ENCODE measurements around the gene PCLO.

Gene PCLO

DNA sequence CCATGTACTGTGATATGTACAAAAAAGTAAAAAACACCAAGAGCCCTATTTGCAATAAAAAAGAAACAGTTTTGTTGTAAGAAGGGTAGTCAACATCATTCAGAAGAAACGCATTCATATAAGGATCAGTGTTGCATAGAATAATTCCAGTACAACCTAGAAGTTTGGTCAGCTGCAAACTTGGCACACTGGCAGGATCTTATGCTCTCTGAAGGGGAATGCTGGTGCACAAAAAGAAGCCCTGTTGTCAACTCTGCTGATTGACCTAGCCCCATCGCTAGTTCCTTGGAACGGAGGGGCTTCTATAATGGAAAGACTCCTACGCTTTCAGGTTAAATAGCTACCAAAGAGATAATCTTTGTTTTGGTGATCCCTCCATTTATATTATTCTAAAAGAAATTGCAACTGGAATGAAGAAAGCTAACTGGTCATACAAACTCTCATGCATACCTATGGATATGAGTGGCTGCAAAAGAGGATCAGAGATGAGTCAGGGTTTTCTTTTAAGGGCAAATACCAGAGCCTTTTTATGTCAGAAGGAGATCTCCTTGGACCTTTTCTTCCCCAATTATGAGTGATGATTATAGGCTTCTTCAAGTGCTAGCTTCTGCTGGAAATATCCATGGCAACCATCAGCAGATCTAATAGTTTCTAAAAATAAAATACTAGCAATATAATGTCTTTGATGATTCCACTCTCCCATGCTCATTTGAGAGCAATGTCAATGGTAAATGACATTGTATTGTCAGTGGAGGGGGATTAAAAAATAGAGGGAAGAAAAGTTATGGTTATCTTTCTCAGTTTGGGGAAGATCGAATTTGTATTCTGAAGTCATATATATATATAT, 406.8 kb downstream of the PCLO start:
- no peaks in the 10 kb centered on the region for H3K27me3 ChIP-seq
- H3K9me3 ChIP-seq = no peaks in the 10 kb centered on the region
- DNase-seq = no peak
- TF ChIP-seq, protein P1, sequence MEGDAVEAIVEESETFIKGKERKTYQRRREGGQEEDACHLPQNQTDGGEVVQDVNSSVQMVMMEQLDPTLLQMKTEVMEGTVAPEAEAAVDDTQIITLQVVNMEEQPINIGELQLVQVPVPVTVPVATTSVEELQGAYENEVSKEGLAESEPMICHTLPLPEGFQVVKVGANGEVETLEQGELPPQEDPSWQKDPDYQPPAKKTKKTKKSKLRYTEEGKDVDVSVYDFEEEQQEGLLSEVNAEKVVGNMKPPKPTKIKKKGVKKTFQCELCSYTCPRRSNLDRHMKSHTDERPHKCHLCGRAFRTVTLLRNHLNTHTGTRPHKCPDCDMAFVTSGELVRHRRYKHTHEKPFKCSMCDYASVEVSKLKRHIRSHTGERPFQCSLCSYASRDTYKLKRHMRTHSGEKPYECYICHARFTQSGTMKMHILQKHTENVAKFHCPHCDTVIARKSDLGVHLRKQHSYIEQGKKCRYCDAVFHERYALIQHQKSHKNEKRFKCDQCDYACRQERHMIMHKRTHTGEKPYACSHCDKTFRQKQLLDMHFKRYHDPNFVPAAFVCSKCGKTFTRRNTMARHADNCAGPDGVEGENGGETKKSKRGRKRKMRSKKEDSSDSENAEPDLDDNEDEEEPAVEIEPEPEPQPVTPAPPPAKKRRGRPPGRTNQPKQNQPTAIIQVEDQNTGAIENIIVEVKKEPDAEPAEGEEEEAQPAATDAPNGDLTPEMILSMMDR (IDR thresholded peaks at IDR 0.05; ENCODE audit: low read depth, low read length) = no peak
- H3K4me1 ChIP-seq = no peaks in the 10 kb centered on the region; the same call in 1 of the 2 replicates
- H3K36me3 ChIP-seq = no peaks in the 10 kb centered on the region
- no peak overlapping the region for H3K4me3 ChIP-seq (ENCODE audit: low read depth, low read length)

DNA sequence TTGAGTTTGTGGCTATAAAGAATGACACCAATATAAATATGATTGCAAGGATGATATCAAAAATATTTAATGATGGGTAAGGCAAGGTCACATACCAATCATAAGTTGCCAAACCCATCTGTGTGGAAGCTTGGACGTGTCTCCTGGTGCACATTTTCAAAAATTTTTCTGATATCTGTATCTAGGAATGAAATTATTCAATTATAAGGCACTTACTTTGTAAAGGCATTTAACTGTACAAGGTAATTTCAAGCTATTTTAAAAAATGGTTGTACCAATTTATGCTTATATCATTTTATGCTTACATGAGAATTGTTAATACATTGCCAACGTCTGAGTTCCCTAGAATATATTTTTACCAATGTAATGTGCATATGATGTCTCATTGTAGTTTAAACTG, 412.7 kb downstream of the PCLO start:
- DNase-seq = no peak
- TF ChIP-seq, protein P1 (IDR thresholded peaks at IDR 0.05; ENCODE audit: low read depth, low read length) = no peak
- H3K4me1 ChIP-seq = no peaks in the 10 kb centered on the region
- no peaks in the 10 kb centered on the region for H3K27me3 ChIP-seq
- no peaks in the 10 kb centered on the region for H3K9me3 ChIP-seq
- H3K4me3 ChIP-seq (ENCODE audit: low read depth, low read length) = no peak overlapping the region
- no peaks in the 10 kb centered on the region for H3K36me3 ChIP-seq

GRCh38 chr7:82745820-82746219, 416.9 kb downstream of the PCLO start:
- TF ChIP-seq, protein P1 (IDR thresholded peaks at IDR 0.05; ENCODE audit: low read depth, low read length) = no peak
- no peak for DNase-seq
- Histone ChIP-seq H3K9me3 (no peaks in the 10 kb centered on the region), H3K27me3 (no peaks in the 10 kb centered on the region), H3K4me1 (no peaks in the 10 kb centered on the region), H3K36me3 (no peaks in the 10 kb centered on the region), H3K4me3 (ENCODE audit: low read depth, low read length) (no peak overlapping the region)

GRCh38 chr7:82745117-82745516, 417.6 kb downstream of the PCLO start:
- Histone ChIP-seq H3K4me1 (no peaks in the 10 kb centered on the region), H3K9me3 (no peaks in the 10 kb centered on the region), H3K27me3 (no peaks in the 10 kb centered on the region), H3K36me3 (no peaks in the 10 kb centered on the region), H3K4me3 (ENCODE audit: low read depth, low read length) (no peak overlapping the region)
- no peak for DNase-seq
- TF ChIP-seq, protein P1 (IDR thresholded peaks at IDR 0.05; ENCODE audit: low read depth, low read length) = no peak

DNA sequence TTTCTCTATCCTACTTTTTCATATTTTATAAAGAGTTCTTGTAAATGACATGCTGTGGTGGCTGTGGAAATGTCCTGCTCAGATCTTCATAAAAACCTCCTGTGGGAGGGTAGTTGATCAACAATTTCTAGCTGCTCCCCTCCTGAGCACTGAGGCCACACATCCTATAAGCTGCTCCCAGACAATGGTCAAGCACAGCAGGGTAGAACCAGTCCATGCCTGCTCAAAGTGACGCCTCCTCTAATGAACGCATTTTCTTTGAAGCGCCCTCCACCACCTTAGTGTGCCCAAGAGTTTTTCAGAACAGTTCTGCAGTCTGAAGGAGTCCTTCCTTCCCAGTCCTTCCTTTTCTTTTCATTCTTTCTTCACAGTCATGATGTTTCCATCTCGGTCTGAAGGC, 420.5 kb downstream of the PCLO start:
- TF ChIP-seq, protein P1 (IDR thresholded peaks at IDR 0.05; ENCODE audit: low read depth, low read length) = no peak

DNA sequence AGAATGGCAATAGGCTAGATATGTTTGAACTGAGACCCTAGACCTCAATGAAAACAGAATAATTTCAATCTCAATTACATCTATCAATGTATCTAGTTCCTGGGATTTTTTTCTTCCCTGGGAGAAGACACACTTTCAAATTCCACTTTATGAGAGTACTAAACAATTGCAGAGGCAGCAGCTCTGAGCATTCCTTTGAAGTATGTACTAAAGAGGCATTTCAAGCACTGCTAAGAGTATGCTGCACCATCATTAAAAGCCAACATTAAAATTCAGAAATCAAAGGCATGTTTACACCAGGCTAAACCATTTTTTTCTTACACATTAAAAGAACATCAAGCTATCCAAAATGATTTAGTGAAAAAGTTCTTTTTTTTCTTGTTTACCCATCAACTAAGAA, 421.2 kb downstream of the PCLO start:
- Histone ChIP-seq H3K4me1 (no peaks in the 10 kb centered on the region), H3K9me3 (no peaks in the 10 kb centered on the region), H3K4me3 (ENCODE audit: low read depth, low read length) (no peak overlapping the region), H3K36me3 (no peaks in the 10 kb centered on the region), H3K27me3 (no peaks in the 10 kb centered on the region)
- TF ChIP-seq, protein P1 (IDR thresholded peaks at IDR 0.05; ENCODE audit: low read depth, low read length) = no peak
- DNase-seq = no peak

More for the DNA sequence above, 420.5 kb downstream of the PCLO start:
- DNase-seq = no peak
- Histone ChIP-seq H3K4me3 (ENCODE audit: low read depth, low read length) (no peak overlapping the region), H3K4me1 (no peaks in the 10 kb centered on the region), H3K27me3 (no peaks in the 10 kb centered on the region), H3K9me3 (no peaks in the 10 kb centered on the region), H3K36me3 (no peaks in the 10 kb centered on the region)

Measured in BE2C (cell line).